H9 (cell line): ENCODE data around the gene HIPK2. TPM values are rescaled to one million over a fixed set of nuclear protein-coding genes. Genes with fewer than 3 reads are reported as not detected.

Source experiments
- DNase-seq: peaks from one replicate; pipeline ENCODE4 v3.0.0-alpha.2; 2017
- H2AFZ ChIP-seq: one replicate; pipeline ENCODE4 v1.6.1; 2013; ENCODE audit warnings: mild to moderate bottlenecking, low read length, control low read depth, moderate library complexity
- H2AK5ac ChIP-seq: 2 replicates; pipeline ENCODE4 v1.6.1; 2013; ENCODE audit warnings: low read length, control low read depth, mixed read lengths; ENCODE audit not compliant: insufficient read length
- H2BK120ac ChIP-seq: one replicate; pipeline ENCODE4 v1.6.1; 2013; ENCODE audit warnings: low read depth, mild to moderate bottlenecking, low read length, control low read depth, inconsistent platforms; ENCODE audit not compliant: poor library complexity, severe bottlenecking
- H2BK12ac ChIP-seq: 2 replicates; pipeline ENCODE4 v1.6.1; 2013; ENCODE audit warnings: low read length, control low read depth, mixed read lengths, low read depth; ENCODE audit not compliant: insufficient read length
- H2BK15ac ChIP-seq: 2 replicates; pipeline ENCODE4 v1.6.1; 2013; ENCODE audit warnings: low read depth, low read length, control low read depth
- H2BK20ac ChIP-seq: one replicate; pipeline ENCODE4 v1.6.1; 2013; ENCODE audit warnings: low read depth, mild to moderate bottlenecking, low read length, control low read depth, inconsistent platforms; ENCODE audit not compliant: poor library complexity, severe bottlenecking
- H2BK5ac ChIP-seq: 2 replicates; pipeline ENCODE4 v1.6.1; 2013; ENCODE audit warnings: low read length, control low read depth, mixed read lengths; ENCODE audit not compliant: insufficient read length
- H3K14ac ChIP-seq: 2 replicates; pipeline ENCODE4 v1.6.1; 2013; ENCODE audit warnings: low read length, control low read depth; ENCODE audit not compliant: insufficient read depth
- H3K18ac ChIP-seq: 2 replicates; pipeline ENCODE4 v1.6.1; 2013; ENCODE audit warnings: low read depth, mild to moderate bottlenecking, mixed read lengths, low read length, control low read depth; ENCODE audit not compliant: insufficient read length
- H3K23ac ChIP-seq: 2 replicates; pipeline ENCODE4 v1.6.1; 2013; ENCODE audit warnings: low read length, control low read depth, mixed read lengths, low read depth; ENCODE audit not compliant: insufficient read length
- H3K23me2 ChIP-seq: 2 replicates; pipeline ENCODE4 v1.6.1; 2013; ENCODE audit warnings: low read depth, mild to moderate bottlenecking, mixed read lengths, low read length, control low read depth; ENCODE audit not compliant: insufficient read length, poor library complexity, severe bottlenecking
- H3K27ac ChIP-seq: 2 replicates; pipeline ENCODE4 v1.5.1; 2013; ENCODE audit warnings: low read length, control low read depth, mixed read lengths, low read depth; ENCODE audit not compliant: insufficient read length
- H3K27me3 ChIP-seq: 2 replicates; pipeline ENCODE4 v1.6.1; 2013; ENCODE audit warnings: low read length, control low read depth, inconsistent platforms; ENCODE audit not compliant: insufficient read depth
- H3K4ac ChIP-seq: 2 replicates; pipeline ENCODE4 v1.6.1; 2013; ENCODE audit warnings: low read depth, mild to moderate bottlenecking, control low read depth, inconsistent platforms, low read length, moderate library complexity
- H3K4me1 ChIP-seq: 2 replicates; pipeline ENCODE4 v1.6.1; 2013; ENCODE audit warnings: low read length, control low read depth, inconsistent platforms; ENCODE audit not compliant: insufficient read depth
- H3K4me2 ChIP-seq: 2 replicates; pipeline ENCODE4 v1.6.1; 2013; ENCODE audit warnings: low read length, control low read depth, mixed read lengths; ENCODE audit not compliant: insufficient read length, insufficient read depth
- H3K56ac ChIP-seq: 2 replicates; pipeline ENCODE4 v1.6.1; 2013; ENCODE audit warnings: low read depth, mild to moderate bottlenecking, mixed read lengths, low read length, control low read depth; ENCODE audit not compliant: insufficient read length
- H3K79me1 ChIP-seq: 2 replicates; pipeline ENCODE4 v1.6.1; 2013; ENCODE audit warnings: low read depth, mild to moderate bottlenecking, moderate library complexity, low read length, control low read depth, inconsistent platforms; ENCODE audit not compliant: insufficient read depth, poor library complexity, severe bottlenecking
- H3K79me2 ChIP-seq: 2 replicates; pipeline ENCODE4 v1.6.1; 2013; ENCODE audit warnings: low read length, control low read depth, inconsistent platforms; ENCODE audit not compliant: insufficient read depth
- H3K9ac ChIP-seq: 2 replicates; pipeline ENCODE4 v1.6.1; 2013; ENCODE audit warnings: low read length, control low read depth, mixed read lengths; ENCODE audit not compliant: insufficient read length; ENCODE audit errors: extremely low read depth
- H3K9me3 ChIP-seq: one replicate; pipeline ENCODE4 v1.6.1; 2013; ENCODE audit warnings: low read depth, low read length, inconsistent platforms; ENCODE audit not compliant: control insufficient read depth
- H3T11ph ChIP-seq: one replicate; pipeline ENCODE4 v1.6.1; 2013; ENCODE audit warnings: mild to moderate bottlenecking, low read length, control low read depth, inconsistent platforms
- H4K20me1 ChIP-seq: one replicate; pipeline ENCODE4 v1.6.1; 2013; ENCODE audit not compliant: control insufficient read depth, insufficient read length, insufficient read depth
- H4K5ac ChIP-seq: 2 replicates; pipeline ENCODE4 v1.6.1; 2013; ENCODE audit warnings: low read depth, mild to moderate bottlenecking, mixed read lengths, low read length, control low read depth; ENCODE audit not compliant: insufficient read length
- H4K8ac ChIP-seq: replicated peaks from 2 replicates; pipeline ENCODE4 v1.6.1; 2013; ENCODE audit warnings: low read length, control low read depth, mixed read lengths, low read depth; ENCODE audit not compliant: insufficient read length
- H4K91ac ChIP-seq: 2 replicates; pipeline ENCODE4 v1.6.1; 2013; ENCODE audit warnings: low read depth, mild to moderate bottlenecking, moderate library complexity, mixed read lengths, low read length, control low read depth; ENCODE audit not compliant: insufficient read length
- H3K27ac Mint-ChIP-seq, 3 experiments: 2 replicates in 2 of 3; 3 replicates in 1 of 3; pipeline ENCODE4 v1.8.0; 2020 to 2021; ENCODE audit warnings: mixed read lengths in 3 of 3, mild to moderate bottlenecking in 1 of 3, moderate library complexity in 1 of 3
- H3K27me3 Mint-ChIP-seq: 2 replicates; pipeline ENCODE4 v1.8.0; 2021; ENCODE audit warnings: low read depth, mild to moderate bottlenecking, moderate library complexity, mixed read lengths
- H3K36me3 Mint-ChIP-seq, 3 experiments: 2 replicates in 2 of 3; 3 replicates in 1 of 3; pipeline ENCODE4 v1.8.0; 2020 to 2021; ENCODE audit warnings: low read depth in 3 of 3, mixed read lengths in 3 of 3; ENCODE audit not compliant: insufficient read depth in 1 of 3
- H3K4me1 Mint-ChIP-seq, 2 experiments: 2 replicates each; pipeline ENCODE4 v1.8.0; 2020; ENCODE audit warnings: mixed read lengths in 2 of 2
- H3K4me3 Mint-ChIP-seq, 2 experiments: 2 replicates in 1 of 2; 3 replicates in 1 of 2; pipeline ENCODE4 v1.8.0; 2020 to 2021; ENCODE audit warnings: mild to moderate bottlenecking in 2 of 2, mixed read lengths in 2 of 2, moderate library complexity in 1 of 2
- H3K9me3 Mint-ChIP-seq, 2 experiments: 2 replicates in 1 of 2; 3 replicates in 1 of 2; pipeline ENCODE4 v1.8.0; 2020; ENCODE audit warnings: mild to moderate bottlenecking in 2 of 2, mixed read lengths in 2 of 2, moderate library complexity in 1 of 2
- CTCF ChIP-seq: fragments of 200-600 bp; sonication (generic); conservative IDR thresholded peaks from 3 replicates; pipeline ENCODE4 v1.8.0; 2021; ENCODE audit warnings: antibody characterized with exemption, mild to moderate bottlenecking
- WGBS: extraction: QIAGEN DNeasy Blood & Tissue Kit; methylation state at CpG from one replicate; pipeline ENCODE4 v1.1.7; 2013; ENCODE audit warnings: missing lambda C conversion rate, low lambda C conversion rate, mixed read lengths; ENCODE audit not compliant: insufficient read length; ENCODE audit errors: extremely low coverage; 5-methylcytosine and 5-hydroxymethylcytosine counted together
- total RNA-seq: library from RNA; stranded (reverse); gene quantifications from 2 replicates; pipeline ENCODE4 v1.2.1, GENCODE V29; 2021

HIPK2 gene
- total RNA-seq, 1 experiment from 2014 or later, result 21.9 TPM

GRCh38 chr7:139531094-139531493, 246.7 kb downstream of the HIPK2 start:
- peaks cover 0 to 3% of the 10 kb centered on the region in 2 experiments; a peak in 2 of 5 replicates for H3K9me3 Mint-ChIP-seq
- no CpG with 5 or more reads among the region's 1 CpG for WGBS
- Histone ChIP-seq H3K79me1 (no peaks in the 10 kb centered on the region), H3T11ph (no peak overlapping the region), H2BK12ac (no peak overlapping the region), H3K79me2 (no peaks in the 10 kb centered on the region), H3K9ac (no peak overlapping the region), H3K23me2 (no peaks in the 10 kb centered on the region), H2AFZ (no peak overlapping the region), H2BK120ac (no peak overlapping the region), H3K23ac (no peak overlapping the region), H4K5ac (no peak overlapping the region), H2AK5ac (no peak overlapping the region), H3K14ac (no peak overlapping the region), H3K4ac (no peak overlapping the region), H2BK20ac (no peak overlapping the region), H4K20me1 (no peaks in the 10 kb centered on the region), H3K4me1 (no peaks in the 10 kb centered on the region; the same call in 1 of the 2 replicates), H4K8ac (no peak overlapping the region), H3K9me3 (no peaks in the 10 kb centered on the region), H4K91ac (no peak overlapping the region), H3K4me2 (no peak overlapping the region), H2BK15ac (no peak overlapping the region), H3K56ac (no peak overlapping the region), H2BK5ac (no peak overlapping the region), H3K27me3 (no peaks in the 10 kb centered on the region), H3K27ac (no peak overlapping the region), H3K18ac (no peak overlapping the region)
- no peak for DNase-seq
- H3K4me1 Mint-ChIP-seq, result peaks cover 0 to 4% of the 10 kb centered on the region in 2 experiments; a peak in 2 of 4 replicates
- TF ChIP-seq CTCF, result no peak
- peaks cover 33% of the 10 kb centered on the region for H3K27me3 Mint-ChIP-seq
- H3K4me3 Mint-ChIP-seq, result no peak overlapping the region
- no peak overlapping the region for H3K27ac Mint-ChIP-seq
- H3K36me3 Mint-ChIP-seq, result no peaks in the 10 kb centered on the region
